ENCODE results near the gene RMDN3.

RMDN3 gene

DNA sequence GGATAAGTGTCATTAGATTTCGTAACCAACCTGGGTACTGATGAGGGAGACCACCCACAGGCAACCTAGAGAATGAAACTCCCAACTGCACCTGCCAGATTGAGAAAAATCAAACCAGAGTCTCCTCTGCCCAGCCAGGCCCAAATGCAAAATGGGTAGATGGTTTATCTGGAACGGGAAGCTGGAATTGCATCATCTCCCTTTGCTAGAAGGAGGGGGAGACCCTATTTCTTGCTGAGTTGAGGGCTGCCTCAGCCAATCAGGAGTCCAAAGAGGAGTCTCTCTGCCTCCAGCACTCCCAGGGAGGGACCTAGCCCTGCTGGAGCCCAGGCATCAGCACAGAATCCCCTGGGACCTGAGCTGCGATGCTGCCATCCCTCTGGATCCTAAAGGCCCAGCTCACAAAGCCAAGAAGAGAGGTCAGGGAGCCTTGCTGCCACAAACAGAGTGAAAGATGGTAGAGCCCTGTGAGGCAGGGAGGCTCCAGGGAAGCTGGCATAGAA, 8.1 kb downstream of the RMDN3 start:
- DNase-seq = no peak

DNA sequence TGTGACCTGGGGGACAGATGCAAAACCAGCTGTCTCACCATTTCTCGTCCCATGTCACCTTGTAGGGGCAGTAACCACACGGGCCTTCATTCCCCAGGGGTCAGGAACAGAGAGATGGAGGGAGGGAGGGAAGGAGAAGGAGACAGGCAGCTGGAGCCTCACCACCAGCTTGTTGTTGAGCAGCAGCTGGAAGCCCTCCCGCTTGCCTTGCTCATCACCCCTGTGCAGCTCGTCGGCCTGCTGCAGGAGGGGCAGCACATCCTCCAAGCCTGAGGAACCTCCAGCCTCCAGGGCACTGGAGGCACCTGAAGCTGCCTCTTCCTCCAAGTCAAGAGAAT, 10.3 kb downstream of the RMDN3 start:
- DNase-seq = no peak

DNA sequence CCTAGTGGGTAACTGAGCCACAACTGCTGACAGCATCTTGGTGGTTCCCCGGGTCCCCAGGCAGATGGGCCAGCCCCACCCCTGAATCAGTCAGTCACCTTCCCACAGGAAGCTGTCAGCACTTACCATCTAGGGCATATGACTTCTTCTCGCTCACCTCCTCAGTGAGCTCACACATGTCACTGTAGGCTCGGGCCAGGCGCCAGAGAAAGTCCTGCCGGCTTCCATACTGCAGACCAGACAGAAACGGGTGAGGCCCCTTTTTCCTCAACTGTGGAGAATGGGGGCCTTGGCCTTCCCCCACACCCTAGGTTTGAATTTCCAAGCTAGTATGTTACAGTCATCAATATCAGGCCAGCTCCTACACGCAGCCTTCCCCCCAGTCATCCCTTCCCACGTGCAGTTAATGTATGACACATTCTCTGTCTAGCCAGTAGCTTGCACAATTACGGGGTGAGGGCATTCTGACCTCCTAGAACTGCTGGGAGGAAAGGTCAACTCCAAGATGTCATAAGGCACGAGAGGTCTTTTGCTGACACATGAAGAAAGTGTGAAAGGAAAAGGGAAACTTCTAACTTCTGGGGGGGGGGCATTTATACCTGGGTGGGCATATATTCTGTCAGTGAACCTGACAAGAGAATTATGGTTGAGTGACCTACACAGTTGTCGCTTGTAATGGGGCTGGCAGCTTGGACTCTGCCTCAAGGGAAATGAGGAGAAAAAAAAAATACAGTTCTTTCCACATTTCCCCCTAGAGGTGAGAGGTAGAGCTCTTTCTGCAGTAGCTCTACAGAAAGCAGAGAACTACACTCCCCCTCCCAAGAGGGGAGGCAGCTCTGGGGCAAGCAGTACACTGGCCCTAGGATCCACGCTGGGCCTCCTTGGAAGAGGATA, 10.9 kb downstream of the RMDN3 start:
- DNase-seq = peak; percentile 75

DNA sequence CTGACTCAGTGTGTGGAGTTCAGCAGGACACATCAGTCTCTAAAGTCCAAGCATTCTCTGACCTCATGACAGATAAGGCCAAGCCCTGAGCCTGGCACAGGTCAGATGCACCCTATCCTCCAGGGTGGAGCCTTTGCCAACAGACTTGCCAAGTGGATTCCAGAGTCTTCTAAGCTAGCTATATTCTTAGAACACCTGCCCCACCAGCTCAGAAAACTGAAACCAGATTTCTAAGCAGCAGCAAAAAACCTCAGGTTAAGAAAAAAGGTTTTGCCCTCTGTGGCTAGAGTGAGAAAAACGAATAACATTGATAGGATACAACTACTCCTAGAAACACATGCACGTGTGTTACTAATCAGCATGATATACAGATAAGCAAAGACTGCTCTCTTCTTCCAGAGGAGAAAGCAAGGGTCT, 11.6 kb downstream of the RMDN3 start:
- DNase-seq = no peak

DNA sequence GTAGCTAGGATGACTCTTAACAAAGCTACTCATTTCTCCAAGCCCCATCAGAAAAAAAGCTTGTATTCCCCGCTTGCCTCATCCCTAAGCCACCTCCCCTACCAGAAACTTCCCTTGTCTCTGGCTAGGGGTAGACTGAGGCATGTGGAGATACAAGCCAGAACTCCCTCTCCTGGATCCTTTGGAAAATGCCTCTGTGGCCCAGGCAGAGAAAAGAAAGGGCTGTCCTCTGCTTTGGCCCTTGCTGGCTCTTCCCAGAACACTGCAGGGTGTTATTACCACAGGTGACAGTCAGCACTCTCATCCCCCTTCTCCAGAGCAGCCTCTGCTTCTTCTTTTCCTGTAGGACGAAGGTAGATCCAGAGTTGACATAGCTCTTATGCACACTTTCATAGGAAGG, 15.2 kb downstream of the RMDN3 start:
- no peak for DNase-seq

DNA sequence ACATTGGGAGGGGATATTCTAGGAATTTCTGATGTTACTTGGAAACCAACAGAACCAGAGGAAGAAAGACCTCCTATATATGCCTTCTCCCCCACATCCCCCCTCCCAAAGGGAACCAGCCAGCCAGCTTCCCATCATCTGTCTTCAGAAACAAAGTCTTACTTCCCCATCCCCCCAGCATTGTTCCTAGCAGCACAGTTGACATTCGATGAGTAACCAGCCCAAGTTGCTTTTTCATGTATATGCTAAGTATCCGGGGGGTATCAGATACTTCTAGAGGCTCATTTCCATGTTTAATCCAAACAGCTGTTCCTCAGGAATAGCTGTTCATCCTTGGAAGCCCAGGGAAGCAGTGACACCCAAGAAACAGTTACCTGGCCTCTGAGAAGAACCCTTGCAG, 16.0 kb downstream of the RMDN3 start:
- no peak for DNase-seq

DNA sequence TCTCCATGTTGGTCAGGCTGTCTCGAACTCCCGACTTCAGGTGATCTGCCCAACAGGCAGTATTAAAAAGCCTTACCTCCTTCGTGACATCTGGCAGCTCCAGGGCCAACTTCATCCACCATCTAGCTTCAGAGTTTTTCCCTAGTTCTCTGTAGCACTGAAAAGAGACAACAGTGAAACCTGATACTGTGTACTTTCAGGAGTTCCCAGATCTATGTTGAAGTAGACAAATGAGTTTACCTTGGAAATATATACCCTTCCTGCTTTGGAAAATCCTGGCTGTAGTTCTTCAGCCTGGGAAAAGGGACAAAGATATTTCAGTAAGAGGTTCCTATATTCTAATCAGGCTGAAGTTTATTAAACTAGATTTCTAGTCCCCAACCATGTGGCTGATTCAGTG, 18.0 kb downstream of the RMDN3 start:
- DNase-seq = no peak

DNA sequence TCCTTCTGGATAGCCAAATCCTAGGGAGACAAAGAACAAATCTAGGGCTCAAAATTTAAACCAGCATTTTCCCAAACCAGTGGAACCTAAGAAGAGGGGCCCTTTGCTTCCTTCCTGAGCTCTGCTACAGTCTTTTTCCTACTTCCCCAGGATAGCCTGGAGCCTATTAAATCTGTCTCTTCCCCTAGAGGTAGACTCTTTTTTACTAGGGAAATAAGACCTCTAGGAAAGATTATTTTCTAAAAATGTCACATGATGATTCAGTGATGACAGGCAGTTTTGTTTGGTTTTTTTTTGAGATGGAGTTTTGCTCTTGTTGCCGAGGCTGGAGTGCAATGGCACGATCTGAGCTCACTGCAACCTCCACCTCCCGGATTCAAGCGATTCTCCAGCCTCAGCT, 18.5 kb downstream of the RMDN3 start:
- no peak for DNase-seq

DNA sequence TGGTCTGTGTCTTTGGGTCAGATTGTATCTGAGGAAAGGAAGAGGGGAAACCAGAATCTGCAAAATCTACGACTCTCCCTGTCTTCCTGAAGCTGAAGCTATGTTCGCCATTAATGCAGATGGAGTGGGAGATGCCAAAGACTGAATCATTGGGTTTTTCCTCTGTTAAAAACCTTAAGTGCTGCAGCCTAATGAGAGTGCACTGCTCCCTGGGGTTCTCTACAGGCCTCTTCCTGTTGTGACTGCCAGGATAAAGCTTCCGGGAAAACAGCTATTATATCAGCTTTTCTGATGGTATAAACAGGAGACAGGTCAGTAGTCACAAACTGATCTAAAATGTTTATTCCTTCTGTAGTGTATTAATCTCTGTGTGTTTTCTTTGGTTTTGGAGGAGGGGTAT, 24.0 kb downstream of the RMDN3 start:
- no peak for DNase-seq

DNA sequence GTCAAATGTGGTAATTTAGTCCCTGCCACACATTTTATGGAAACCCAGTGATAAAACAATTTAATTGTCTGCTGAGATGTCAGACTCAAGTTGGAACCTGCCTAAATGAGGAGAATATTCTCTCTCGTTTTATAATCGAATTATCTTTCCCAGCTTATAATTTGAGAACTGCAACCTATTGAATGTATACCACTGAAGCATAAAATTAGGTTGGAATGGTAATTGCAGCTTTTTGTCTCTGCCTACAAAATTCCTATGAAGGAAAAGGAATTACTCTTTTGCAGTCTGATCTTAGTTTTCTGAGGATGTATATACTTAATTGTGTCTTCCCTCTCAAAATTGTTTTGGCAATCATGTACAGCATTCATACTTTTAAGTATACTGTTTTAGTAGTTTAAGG, 31.1 kb downstream of the RMDN3 start:
- no peak for DNase-seq

DNA sequence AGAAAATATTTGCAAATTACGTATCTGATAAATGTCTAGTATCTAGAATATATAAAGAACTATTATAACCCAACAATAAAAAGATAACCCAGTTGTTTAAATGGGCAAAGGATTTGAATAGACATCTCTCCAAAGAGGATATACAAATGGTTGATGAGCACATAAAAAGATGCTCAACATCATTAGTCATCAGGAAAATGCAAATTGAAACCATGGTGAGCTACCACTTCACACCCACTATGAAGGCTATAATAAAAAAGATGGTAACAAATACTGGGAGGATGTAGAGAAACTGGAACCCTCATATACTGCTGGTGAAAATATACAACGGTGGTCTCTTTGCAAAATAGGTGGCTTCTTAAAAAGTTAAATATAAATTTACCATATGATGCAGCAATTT, 32.1 kb downstream of the RMDN3 start:
- no peak for DNase-seq

DNA sequence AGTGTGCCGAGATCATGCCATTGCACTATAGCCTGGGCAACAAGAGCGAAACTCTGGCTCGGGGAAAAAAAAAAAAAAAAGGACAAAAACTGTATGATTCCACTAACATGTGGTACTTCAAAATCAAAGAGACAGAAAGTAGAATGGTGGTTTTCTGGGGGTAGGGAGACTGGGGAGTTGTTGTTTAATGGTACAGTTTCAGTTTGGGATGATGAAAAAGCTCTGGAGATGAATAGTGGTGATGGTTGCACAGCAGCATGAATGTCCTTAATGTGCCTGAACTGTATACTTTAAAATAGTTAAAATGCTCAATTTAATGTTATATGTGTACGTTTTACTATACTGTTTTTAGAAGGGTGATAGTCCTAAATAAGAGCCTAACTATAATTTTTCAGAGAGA, 32.7 kb downstream of the RMDN3 start:
- DNase-seq = no peak

DNA sequence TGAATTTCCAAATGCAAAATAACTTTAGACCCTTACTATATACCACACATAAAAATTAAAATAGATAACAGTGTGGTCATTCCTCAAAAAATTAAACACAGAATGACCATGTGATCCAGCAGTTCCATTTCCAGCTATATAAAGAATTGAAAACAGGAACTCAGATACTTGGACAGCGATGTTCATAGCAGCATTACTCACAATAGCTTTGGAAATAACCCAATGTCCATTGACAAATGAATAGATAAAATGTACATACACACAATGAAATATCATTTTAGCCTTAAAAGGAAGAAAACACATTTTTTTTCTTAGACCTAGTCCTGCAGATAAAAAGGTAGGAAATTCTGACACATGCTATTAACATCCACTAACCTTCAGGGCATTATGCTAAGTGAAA, 33.4 kb downstream of the RMDN3 start:
- DNase-seq = no peak

DNA sequence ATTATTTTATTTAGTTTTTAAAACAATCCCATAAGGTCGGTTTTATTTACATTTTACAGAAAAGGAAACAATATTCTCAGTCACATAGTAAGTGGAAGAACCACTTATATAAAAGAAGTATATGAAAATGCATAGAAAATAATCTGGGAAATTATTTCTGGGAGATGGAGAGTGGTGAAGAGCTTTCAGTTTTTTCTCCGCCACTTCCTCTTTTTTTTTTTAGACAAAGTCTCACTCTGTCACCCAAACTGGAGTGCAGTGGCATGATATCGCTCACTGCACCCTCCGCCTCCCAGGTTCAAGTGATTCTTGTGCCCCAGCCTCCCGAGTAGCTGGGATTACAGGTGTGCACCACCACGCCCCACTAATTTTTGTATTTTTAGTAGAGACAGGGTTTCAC, 38.9 kb downstream of the RMDN3 start:
- DNase-seq = no peak

DNA sequence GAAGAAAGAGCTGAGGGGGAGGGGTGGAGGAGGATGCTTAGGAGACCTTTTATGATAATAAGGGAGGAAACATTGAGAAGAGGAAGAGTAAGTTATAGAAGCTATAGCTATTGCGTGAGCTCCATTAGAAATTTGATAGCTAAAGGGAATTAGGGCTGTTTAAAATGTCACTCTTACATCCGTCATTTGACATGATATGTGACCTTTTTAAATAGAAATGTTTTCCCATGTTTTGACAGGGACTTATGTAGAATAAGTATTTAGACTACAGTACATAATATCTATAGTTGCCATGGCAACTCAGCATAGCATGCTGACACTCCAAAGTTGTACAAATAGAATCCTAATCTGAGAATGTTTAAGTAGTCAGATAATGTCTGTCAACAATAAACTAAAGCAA, 40.9 kb downstream of the RMDN3 start:
- DNase-seq = no peak

DNA sequence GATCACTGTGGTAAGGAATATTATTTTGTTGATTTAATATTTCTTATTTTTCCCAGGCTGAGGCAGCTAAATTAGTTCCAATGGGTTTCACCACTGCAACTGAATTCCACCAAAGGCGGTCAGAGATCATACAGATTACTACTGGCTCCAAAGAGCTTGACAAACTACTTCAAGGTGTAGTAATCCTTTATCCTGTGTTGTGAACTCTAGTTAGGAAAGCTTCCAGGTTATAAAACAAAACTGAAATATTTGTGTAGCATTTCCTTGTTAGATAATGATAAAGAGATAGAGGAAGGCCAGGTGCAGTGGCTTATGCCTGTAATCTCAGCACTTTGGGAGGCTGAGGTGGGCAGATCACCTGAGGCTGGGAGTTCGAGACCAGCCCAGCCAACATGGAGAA, 48.9 kb downstream of the RMDN3 start:
- DNase-seq = no peak

DNA sequence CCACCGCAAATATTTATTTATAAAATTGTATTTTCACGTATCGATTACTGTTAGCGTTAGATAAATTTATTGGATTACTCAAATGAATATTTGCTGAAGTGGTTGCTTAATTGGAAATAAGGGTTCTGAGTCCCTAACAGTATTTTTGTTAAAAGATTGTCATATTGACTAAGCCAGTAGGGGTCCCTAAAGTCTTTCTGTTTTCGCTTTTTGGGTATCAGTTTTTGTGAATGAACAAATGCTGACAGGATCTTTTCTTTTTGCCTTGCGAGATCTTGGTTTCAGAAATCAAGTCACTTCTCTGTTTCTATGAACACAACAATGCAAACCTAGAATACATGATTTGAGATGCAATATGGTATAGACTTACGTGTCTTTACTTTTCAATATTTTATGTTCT, 53.0 kb downstream of the RMDN3 start:
- DNase-seq = no peak

DNA sequence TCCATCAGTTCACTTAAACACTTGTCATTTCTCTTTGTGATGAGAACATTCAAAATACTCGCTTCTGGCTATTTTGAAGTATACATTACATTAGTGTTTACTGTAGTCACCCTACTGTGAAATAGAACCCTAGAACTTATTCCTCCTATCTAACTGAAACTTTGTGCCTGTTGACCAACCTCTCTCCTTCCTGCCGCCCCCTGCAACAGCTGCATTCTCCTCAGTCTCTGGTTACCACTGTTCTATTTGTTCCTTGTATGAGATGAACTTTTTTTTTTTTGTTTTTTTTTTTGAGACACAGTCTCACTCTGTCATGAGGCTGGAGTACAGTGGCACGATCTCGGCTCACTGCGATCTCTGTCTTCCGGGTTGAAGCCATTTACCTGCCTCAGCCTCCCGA, 57.1 kb downstream of the RMDN3 start:
- no peak for DNase-seq

DNA sequence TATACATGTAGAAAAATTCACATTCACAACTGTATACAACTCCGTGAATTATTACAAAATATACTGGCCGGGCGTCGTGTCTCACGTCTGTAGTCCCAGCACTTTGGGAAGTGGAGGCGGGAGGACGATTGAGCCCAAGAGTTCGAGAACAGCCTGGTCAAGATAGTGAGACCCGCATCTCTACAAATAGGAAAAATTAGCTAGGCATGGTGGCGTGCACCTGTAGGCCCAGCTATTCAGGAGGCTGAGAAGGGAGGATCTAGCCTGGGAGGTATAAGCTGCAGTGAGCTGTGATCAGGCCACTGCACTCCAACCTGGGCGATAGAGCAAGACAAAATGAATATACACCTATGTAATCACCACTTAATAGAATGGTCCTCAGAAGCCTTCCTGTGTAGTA, 58.8 kb downstream of the RMDN3 start:
- DNase-seq = no peak

DNA sequence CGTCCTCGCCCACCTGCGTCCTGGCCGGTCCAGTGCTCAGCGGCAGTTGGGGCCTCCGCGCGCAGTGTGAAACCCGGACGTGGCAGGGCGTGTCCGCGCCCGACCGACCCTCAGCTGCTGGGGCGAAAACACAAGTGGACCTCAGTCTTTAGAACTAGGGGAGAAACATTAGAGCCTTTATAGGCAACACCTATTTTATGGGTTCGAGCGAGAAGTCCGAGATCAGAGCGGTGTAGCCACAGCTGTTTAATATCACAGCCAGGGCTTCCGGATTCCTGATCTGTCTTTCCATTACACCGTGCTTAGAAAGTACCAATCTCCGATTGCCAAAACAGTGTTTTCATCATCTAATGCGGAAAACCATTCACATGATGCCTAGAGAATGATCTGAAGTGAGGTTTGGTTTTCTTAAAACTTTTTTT, 59.6 kb downstream of the RMDN3 start:
- DNase-seq = peak; percentile 13

DNA sequence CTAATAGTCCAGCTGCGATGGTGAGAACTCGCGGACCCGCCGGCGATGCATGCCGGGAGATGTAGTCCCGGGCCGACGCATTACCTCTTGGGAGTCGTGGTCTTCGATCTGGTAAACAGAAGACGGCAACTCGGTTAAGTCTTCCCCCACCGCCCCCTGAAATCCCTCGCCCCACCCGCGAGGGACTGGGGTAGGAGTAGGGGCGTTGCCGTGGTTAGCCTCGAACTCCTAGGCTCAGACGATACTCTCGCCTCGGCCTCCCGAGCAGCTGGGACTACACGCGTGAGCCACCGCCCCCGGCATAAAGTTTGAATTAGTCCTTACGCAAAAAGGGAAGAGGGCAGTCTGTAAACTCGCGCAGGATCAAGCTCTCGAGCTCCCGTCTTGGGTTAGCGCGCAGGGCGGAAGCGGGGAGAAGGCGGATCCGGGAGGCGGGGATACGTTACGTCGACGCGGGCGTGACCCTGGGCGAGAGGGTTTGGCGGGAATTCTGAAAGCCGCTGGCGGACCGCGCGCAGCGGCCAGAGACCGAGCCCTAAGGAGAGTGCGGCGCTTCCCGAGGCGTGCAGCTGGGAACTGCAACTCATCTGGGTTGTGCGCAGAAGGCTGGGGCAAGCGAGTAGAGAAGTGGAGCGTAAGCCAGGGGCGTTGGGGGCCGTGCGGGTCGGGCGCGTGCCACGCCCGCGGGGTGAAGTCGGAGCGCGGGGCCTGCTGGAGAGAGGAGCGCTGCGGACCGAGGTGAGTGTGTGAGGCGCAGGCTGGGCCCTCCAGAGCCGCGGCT, 60.2 kb downstream of the RMDN3 start, which contains the start of gene RAD51:
RAD51 (plus strand) TSS at position 487 of the 781 bp plus-strand sequence. CDS start 3,585 bp downstream, outside the sequence.
- peak; percentile 90 for DNase-seq

DNA sequence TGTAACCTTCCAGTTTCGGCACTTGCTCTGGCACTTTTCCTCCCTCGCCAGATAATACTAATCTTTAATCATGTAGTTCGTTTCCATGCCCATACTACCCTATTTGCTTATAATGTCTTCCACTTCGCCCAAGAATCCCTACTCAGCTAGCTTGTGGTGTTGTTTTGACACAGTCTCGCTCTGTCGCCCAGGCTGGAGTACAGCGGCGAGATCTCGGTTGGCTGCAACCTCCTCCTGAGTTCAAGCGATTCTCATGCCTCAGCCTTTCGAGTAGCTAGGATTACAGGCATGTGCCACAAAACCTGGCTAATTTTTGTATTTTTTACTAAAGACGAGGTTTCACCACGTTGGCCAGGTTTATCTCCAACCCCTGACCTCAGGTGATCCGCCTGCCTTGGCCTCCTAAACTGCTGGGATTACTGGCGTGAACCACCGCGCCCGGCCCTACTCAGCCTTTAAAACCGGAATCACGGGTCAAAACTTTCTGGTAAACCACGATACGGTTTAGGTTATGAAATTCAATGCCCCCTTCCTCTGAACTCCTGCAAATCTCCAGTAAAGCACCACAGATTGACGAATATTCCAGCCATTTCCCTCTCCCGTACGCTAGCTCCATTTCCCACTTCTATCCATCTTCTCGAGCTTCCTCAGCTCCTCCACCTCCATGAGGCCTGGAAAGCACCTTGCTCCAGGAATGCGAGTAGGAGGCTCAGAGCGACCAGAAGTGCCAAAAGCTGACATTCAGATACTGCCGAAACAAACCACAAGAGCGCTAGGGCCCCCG, 61.0 kb downstream of the RMDN3 start:
- DNase-seq = no peak

DNA sequence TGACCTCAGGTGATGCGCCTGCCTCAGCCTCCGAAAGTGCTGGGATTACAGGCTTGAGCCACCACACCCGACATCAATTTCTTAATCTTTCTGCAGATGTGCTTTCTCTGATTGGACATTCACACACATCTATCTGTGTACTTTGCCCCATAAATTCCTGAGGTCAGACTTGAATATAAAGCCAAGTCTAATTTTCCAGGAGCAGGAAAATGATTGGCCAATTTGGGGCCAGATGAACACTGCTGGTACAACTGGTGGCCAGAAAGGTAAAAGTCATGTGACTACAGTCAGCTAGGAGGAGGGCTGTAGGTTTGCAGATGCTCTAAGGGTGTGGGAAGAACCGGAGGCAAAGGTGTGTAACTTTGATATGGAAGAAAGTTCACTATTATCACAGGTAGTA, 63.3 kb downstream of the RMDN3 start:
- DNase-seq = no peak

Data from central memory CD4-positive, alpha-beta T cell (primary cell).